RPMI8226 (cell line): ENCODE measurements around the gene DNAH5.

Experiments used
- DNase-seq: peaks from one replicate; pipeline ENCODE4 v3.0.0-alpha.2; 2015

Gene DNAH5

DNA sequence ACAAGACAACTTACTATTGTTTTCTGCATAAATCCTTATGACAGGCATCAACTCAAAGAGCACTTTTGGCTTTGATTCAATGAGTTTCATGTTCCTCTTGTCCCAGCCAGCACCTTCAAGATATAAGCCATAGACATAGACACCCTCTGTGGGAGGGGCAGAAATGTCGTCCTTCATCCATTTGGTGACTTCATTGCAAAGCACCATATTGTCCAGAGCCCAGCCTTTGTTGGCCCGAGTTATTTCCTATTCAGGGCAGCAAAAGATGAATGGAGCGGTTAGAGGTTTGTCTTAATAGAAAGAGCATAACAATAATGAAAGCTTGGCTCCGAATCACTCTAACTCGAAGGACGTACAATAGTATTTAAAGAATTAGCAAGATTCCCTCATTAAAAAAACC lies 243.9 kb downstream of the DNAH5 start:
- DNase-seq, result no peak

- no peak for DNase-seq
Measured at GRCh38 chr5:13698885-13699284, 245.6 kb downstream of the DNAH5 start.

DNA sequence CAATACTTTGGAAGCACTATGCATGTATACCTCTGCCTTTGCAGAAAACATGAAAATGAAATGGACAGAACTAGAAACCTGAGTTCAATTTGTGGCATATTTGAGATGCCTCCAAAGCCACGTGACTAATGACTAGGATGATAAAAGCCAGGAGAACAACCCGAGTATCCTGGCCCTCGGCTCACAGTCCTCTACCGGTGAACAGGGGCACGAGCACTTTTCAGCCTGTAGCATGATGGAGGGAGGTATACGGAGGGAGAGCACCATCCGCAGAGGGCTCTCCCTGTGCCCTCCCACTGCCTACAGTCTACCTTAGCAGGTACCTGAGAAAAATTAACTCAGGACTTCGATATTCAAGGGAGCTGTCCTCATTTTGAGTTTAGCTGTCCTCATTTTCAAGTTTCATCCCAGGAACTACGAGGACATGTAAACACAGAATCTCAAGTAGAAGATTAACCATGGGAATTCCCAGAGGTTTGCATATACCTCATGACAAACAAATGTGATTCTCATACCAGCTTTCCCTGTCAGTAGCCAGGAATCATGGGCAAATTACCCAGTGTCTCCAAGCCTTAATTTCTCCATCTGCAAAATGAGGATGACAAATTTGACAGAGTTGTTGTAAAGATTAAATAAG lies 249.3 kb downstream of the DNAH5 start:
- DNase-seq, result no peak

GRCh38 chr5:13692172-13692571 lies 252.3 kb downstream of the DNAH5 start:
- DNase-seq, result no peak

GRCh38 chr5:13676531-13676930 lies 268.0 kb downstream of the DNAH5 start:
- no peak for DNase-seq

GRCh38 chr5:13674391-13674790 lies 270.1 kb downstream of the DNAH5 start:
- DNase-seq, result no peak

- DNase-seq, result no peak
Measured at GRCh38 chr5:13673511-13673910, 271.0 kb downstream of the DNAH5 start.

GRCh38 chr5:13664377-13664776 lies 280.1 kb downstream of the DNAH5 start:
- DNase-seq, result no peak

- DNase-seq, result no peak
Measured at GRCh38 chr5:13662626-13663025, 281.9 kb downstream of the DNAH5 start.

DNA sequence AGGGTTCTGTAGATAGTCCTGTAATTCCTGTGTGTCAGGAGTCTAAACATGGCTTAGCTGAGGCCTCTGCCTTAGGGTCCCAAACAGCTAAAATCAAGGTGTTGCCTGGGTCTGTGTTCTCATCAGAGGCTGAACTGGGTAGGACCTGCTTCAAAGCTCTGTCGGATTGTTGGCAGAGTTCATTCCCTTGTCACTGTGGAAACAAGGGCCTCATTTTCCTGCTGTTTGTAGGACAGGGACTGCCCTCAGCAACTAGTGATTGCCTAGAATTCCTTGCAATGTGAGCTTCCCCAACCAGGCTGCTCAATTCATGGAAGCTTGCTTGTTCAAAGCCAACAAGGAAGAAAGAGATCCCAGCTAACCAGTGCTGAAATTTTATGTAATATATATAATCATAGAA lies 283.2 kb downstream of the DNAH5 start:
- DNase-seq, result no peak

DNA sequence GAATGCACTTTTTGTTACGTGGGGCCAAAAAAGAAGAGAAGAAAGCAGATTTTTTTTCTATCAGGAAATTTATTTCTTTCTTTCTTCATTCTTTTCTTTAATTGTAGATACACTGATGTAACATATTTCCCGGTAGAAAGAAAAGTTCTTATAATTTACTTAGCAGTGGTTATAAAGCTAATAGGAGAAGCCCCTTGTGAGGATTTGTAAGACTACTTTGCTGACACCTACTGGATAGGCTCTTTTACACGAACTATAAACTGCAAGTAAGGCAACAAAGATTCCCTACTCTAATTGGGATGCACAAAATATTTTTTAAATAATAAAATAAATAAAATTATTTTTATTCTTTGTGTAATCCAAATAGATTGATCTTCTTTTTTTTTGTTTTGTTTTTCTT lies 284.4 kb downstream of the DNAH5 start:
- no peak for DNase-seq

GRCh38 chr5:13659391-13659790 lies 285.1 kb downstream of the DNAH5 start:
- DNase-seq, result no peak

DNA sequence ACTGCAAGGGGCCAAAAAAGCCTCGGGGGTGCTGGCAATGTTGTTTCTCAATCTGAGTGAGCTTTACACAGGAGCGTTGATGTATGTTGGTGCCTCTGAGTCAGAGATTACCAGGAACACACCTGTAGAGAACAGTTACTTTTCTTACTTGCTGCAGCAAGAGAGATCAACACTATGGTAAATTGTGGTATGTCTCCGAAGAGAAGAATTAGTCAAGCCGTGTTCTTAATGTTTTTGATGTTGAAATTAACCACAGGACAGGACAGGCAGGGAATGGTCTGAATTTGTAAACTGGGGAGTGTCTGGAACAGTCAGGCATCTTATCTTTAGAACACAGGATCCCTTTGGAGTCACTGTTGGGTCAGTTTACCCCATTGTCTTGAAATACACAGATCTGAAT lies 285.7 kb downstream of the DNAH5 start:
- no peak for DNase-seq

GRCh38 chr5:13658152-13658551 lies 286.3 kb downstream of the DNAH5 start:
- DNase-seq, result no peak

- DNase-seq, result no peak
Measured at GRCh38 chr5:13653709-13654108, 290.8 kb downstream of the DNAH5 start.

DNA sequence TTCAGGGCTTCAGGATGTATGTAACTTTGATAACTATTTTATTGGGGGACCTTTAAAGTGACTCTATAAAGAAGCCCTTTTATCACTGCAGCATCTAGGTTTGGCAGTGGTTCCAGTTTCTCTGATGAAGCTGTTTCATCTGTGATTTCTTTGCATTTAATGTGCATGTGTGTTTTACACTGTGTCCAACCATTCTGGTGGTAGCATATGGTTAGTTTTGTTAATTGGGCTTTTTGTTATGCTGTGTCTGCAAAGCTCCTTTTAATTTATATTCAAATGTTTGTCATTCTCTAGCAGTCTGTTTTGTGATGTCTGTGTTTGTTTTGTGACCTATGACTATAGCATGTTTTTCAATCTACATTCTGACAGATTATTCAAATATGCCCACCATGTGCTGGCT lies 294.8 kb downstream of the DNAH5 start:
- no peak for DNase-seq

GRCh38 chr5:13648822-13649221 lies 295.7 kb downstream of the DNAH5 start:
- no peak for DNase-seq

DNA sequence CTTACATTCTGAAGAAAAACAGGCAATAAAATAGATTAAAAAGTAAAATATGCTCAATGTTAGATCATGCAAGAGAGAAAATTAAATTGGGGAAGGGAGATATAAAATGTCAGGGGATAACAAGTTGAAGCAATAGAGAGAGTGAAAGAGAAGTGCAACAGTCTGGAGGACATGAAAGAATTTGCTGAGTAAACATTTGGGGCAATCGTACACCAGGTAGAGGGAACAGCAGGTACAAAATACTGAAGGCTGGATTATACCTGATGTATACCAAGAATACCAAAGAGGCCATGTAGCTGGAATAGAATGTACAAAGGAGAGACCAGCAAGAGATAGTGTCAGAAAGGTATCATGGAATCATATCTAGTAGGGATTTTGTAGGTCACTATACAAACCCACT lies 300.8 kb downstream of the DNAH5 start:
- no peak for DNase-seq

DNA sequence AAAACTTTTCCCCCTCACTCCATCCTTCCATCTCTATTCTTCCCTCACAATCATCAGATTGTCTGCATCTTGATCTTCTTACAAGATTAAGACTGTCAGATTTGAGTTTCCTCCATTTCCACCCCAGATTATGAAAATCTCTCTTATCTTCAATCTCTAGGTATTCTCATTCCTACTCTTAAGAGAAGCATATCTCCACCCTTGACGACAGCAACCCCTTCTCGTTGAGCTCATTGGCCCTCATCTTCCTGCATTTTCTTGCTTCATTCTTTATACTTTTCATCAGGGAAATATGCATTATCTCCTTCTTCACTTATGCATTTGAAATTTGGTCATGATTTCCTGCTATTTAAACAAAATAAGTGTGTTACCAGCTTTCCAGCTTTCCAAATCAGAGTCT lies 301.3 kb downstream of the DNAH5 start:
- no peak for DNase-seq
